HG02973 (cell line): Measurements from ENCODE around the gene CENPU.
"Not testable (repeated sequence)": the region's sequence is repeated elsewhere in the genome, so short reads cannot be mapped to it uniquely, and the experiment has no call there.

ENCODE experiments used
- ATAC-seq: cut with Tn5 transposase; IDR thresholded peaks from one replicate; pipeline ENCODE4 v1.9.1; 2021; ENCODE audit warnings: moderate library complexity; ENCODE audit not compliant: unreplicated experiment

Gene CENPU

GRCh38 chr4:184668511-184669114 lies 65.3 kb downstream of the CENPU start:
- no peak for ATAC-seq

GRCh38 chr4:184668096-184668495 lies 65.8 kb downstream of the CENPU start:
- ATAC-seq: no peak

- no peak for ATAC-seq
These were observed 67.2 kb downstream of the CENPU start for GRCh38 chr4:184666670-184667069.

GRCh38 chr4:184664445-184665210 lies 69.3 kb downstream of the CENPU start:
- no peak for ATAC-seq

DNA sequence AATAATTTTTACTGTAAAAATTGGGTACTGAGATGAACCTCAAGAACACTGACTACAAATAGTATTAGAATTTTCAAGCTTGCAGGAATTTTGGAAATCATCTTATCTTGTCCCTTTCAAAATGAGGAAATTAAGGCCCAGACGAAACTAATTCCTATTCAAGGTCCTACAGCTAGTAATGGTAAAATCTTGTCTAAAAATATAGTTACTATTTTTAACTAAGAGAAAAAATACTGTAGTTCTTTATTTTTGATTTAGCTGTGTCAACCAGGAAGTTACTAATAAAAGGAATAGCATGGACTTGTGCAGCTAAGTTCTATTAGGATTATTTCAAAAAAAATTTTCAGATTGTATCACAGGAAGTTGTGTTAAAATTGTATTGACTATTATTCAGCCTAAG lies 71.7 kb downstream of the CENPU start:
- ATAC-seq: no peak

- ATAC-seq: no peak
These were observed 72.9 kb downstream of the CENPU start for GRCh38 chr4:184660978-184661377.

DNA sequence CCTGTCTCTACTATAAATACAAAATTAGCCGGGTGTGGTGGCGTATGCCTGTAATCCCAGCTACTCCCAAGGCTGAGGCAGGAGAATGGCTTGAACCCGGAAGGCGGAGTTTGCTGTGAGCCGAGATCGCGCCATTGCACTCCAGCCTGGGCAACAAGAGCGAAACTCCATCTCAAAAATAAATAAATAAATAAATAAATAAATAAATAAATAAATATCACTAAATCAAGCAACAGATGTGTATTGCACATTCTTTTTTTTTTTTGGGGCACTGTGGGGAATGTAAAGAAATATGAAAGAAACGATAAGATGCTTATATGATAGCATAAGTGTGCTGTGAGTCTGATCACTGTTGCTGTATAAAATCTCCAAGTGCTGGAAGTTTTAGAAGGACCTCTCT lies 76.1 kb downstream of the CENPU start:
- ATAC-seq: not testable (repeated sequence)

GRCh38 chr4:184657144-184657543 lies 76.8 kb downstream of the CENPU start:
- no peak for ATAC-seq

DNA sequence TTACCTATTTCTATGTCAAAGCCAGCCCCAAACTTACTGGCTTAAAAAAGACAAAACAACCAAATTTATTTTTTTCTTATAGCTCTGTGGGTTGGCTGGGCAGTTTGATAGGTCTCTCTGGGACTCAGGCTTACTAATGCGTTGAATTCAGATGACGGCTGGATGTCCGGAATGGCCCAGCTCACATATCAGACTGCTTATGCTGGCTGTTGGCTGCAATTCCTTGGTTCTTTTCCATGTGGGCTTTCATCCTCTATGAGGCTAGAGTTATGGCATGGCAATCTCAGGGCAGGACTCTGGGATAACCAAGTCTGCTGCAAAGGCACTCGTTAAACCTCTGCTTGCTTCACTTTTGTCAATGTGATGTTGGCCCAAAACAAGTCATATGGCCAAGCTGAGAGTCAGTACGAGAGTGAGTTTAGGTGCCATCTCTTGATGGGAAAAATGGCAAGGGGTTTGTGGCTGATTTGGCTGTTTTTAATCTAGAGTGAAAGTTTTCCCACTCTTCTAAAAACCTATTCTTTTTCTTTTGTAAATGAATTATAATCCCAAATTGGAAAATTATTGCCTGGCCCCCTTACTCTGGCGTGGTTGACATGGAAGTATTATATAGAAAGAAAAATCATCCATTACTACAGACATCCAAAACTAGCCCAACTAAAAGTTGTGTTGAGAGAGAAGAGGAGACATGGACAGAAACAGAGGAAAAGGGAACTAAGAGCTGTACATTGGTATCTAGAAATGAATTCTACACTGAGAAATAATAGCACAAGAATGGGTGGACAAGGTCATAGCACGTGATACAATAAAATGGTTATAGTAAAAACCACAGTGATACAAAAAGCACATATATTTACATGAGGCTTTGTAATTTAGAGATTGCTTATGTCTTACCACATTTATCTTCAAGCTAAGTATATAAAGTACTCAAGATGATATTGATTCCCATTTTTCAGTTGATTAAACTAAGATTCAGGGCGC lies 77.7 kb downstream of the CENPU start:
- ATAC-seq: no peak

GRCh38 chr4:184653650-184654049 lies 80.2 kb downstream of the CENPU start:
- no peak for ATAC-seq

DNA sequence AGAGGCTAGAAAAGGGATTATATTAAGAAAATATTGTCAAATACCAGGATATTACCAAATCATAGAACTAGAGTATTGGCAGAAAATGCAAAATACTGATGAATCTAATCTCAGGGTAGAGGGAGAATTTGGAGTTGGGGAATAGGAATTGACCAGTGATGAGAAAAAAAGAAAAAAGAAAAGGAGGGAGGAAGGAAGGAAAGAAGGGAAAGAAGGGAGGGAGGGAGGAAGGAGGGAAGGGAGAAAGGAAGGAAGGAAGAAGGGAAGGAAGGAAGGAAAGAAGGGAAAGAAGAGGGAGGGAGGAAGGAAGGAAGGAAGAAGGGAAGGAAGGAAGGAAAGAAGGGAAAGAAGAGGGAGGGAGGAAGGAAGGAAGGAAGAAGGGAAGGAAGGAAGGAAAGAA lies 81.2 kb downstream of the CENPU start:
- ATAC-seq: not testable (repeated sequence)

GRCh38 chr4:184651899-184652298 lies 82.0 kb downstream of the CENPU start:
- no peak for ATAC-seq

GRCh38 chr4:184649971-184650855 lies 83.7 kb downstream of the CENPU start:
- ATAC-seq: no peak

DNA sequence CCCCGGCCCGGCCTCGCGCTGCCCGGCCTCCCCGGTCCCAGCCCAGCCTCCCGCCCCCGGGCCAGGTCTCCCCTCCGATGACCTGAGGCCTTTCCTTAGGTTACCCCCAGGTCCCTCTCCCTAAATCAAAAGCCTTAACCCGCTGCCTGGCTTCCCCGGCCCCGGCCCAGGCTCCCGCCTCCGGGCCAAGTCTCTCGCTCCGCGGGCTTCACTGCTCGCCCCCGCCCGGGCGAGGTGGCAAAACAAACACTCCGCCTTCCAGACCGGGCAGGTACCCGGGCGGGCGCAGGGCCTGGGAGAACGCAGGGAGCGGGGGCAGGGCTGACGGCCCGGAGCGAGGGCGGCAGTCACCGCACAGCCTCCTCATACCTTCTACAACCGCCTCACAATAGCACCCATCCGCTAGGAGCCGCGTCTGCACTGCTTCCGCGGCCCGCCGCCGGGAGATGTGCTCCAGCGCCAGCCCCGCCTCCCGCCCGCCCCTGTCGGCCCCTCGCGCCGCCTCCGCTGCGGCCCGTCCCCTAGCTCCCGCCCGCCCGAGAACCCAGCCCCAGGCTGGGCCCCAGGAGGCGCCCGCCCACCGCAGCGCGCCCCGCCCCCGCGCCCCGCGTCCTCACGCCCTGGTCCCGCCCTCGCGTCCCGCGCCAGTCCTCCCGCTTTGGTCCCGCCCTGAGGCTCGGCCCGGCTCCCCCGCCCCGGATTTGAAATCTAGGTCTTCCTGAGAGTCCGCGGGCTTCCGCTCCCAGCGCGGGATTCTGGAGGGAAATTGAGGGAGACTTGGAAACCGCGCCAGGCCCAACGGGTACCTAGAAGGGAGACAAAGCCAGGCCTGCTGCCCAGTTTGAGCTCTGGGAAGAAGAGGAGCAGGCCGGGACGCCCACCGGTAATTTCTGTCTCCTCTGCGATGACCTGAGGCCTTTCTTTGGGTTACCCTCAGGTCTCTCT lies 84.6 kb downstream of the CENPU start, which contains the start of the genes CASP3 and PRIMPOL:
TSS of gene CASP3 (minus strand) at position 422 of the 945 bp plus-strand sequence. CDS start 10,994 bp downstream, outside the sequence.
TSS of gene PRIMPOL (plus strand) at position 713 of the 945 bp plus-strand sequence. CDS start 7,403 bp downstream, outside the sequence.
- peak; percentile 83 for ATAC-seq

DNA sequence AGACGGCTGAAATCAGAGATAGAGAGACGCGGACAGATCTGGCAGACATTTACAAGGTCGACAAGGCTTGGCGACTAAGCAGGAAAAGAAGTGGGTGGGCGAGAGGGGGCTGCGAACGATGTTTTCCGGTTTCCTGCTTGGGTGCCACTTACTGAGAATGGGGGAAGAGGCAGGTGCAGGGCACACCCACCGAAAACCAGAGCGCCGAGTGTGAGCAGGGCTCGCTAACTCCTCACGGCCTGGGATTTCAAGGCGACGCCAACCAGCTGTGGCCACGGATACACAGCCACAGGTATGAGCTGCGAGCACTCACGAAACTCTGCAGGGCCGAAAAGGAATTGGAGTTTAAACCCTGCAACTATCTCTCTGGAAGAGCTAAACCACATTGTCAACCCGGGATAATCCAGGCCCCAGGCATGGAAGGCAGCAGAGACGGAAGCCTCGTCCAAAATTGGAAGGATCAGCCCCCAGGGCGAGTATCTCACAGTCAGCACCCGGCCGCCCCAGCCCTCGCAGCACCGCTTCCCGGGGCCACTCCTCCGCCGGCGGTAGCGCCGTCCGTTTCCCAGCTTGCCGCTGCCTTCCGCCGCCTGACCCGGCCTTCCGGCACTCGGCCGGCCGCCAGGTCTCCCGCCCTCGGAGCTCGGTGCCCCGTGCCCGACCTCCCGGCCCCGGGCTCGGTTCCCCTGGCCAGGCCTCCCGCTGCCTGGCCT lies 85.4 kb downstream of the CENPU start:
- peak; percentile 28 for ATAC-seq

GRCh38 chr4:184648054-184648312 lies 85.9 kb downstream of the CENPU start:
- no peak for ATAC-seq

DNA sequence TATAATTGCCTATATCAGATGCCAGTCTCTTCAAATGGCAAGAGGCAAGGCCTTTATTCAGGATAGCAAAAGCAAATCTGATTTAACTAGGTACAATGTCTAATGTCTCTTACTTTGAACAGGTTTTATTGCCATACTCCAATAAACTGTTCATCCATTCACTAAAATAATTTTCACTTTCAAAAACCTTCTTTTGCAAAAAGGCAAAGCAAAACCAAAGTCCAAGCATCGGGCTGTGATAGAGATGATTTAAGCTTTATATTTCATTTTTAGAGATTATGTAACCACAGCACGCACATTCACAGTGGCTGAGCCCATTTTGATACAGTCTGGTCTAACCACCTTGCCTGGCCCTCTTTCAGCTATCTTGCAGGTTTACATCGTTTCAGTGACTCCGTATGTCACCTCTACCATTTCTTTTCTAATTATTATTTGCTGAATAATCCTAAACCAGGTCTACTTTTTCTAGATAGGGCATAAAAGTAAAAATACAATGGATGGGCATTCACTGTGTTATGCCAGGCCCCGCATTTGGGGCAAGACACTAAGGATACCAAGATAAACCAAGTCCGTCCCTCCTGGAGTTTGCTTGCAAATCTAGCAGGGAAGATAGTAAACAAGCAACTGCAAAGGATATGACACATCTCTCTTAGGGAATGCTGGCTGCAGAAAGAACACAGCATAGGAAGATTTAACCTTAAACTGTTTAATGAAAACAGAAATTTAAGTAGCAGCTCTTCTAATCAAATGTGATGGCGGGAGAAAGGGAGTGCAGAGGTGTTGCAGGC lies 86.4 kb downstream of the CENPU start:
- ATAC-seq: no peak
